ENCODE results near the gene ASB6. TPM values are rescaled to one million over a fixed set of nuclear protein-coding genes. Genes with fewer than 3 reads are reported as not detected.

Gene ASB6
- total RNA-seq, 1 experiment from 2014 or later, result 20.0 TPM

DNA sequence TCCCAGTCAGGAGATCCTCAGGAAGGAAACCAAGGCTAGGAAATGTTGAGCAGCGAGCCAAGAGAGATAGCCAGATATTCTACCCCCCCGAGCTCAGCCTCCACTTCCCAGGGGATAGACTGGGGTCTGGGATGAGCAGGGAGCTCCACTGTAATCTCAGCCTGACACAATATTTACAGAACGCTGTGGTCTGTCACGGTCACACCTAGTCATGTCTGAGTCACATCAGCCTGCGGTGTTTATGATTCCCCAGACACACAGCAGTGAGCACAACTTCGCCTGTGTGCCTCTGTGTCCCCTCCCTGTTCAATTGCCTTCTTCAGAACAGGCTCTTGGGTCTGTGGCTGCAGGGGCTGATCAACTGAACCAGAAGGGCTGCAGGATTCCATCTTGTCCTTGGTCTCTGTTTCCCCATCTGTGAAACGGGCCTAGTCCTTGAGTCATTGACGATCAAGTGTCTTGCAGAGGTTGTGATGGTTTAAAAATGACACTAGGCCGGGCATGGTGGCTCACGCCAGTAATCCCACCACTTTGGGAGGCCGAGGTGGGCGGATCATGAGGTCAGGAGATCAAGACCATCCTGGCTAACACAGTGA is 14.9 kb upstream of the ASB6 start:
- Mint-ChIP-seq H3K27me3 (ENCODE audit: low read depth) (peaks cover 6% of the 10 kb centered on the region), H3K36me3 (no peaks in the 10 kb centered on the region), H3K4me3 (no peak overlapping the region), H3K4me1 (no peaks in the 10 kb centered on the region), H3K9me3 (no peaks in the 10 kb centered on the region), H3K27ac (no peak overlapping the region)
- POLR2A ChIA-PET, result no interaction called here
- TF ChIP-seq SMAD4 (CRISPR knock-in tag; IDR thresholded peaks at IDR 0.05) (no peak), ZNF138 (CRISPR knock-in tag; conservative IDR thresholded peaks at IDR 0.05) (no peak), FOXJ3 (CRISPR knock-in tag; IDR thresholded peaks at IDR 0.05; ENCODE audit: borderline replicate concordance) (no peak), ZNF317 (CRISPR knock-in tag; IDR thresholded peaks at IDR 0.05; ENCODE audit: borderline replicate concordance, low read depth) (no peak), GABPB1 (CRISPR knock-in tag; IDR thresholded peaks at IDR 0.05) (no peak), MYBL2 (CRISPR knock-in tag; IDR thresholded peaks at IDR 0.05) (no peak), ELF4 (CRISPR knock-in tag; IDR thresholded peaks at IDR 0.05; ENCODE audit: low read depth) (no peak), SMAD3 (CRISPR knock-in tag; IDR thresholded peaks at IDR 0.05; ENCODE audit: borderline replicate concordance) (no peak)
- TF ChIP-seq, protein P1, sequence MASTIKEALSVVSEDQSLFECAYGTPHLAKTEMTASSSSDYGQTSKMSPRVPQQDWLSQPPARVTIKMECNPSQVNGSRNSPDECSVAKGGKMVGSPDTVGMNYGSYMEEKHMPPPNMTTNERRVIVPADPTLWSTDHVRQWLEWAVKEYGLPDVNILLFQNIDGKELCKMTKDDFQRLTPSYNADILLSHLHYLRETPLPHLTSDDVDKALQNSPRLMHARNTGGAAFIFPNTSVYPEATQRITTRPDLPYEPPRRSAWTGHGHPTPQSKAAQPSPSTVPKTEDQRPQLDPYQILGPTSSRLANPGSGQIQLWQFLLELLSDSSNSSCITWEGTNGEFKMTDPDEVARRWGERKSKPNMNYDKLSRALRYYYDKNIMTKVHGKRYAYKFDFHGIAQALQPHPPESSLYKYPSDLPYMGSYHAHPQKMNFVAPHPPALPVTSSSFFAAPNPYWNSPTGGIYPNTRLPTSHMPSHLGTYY (CRISPR knock-in tag; IDR thresholded peaks at IDR 0.05), result no peak
- TF ChIP-seq, protein P2, sequence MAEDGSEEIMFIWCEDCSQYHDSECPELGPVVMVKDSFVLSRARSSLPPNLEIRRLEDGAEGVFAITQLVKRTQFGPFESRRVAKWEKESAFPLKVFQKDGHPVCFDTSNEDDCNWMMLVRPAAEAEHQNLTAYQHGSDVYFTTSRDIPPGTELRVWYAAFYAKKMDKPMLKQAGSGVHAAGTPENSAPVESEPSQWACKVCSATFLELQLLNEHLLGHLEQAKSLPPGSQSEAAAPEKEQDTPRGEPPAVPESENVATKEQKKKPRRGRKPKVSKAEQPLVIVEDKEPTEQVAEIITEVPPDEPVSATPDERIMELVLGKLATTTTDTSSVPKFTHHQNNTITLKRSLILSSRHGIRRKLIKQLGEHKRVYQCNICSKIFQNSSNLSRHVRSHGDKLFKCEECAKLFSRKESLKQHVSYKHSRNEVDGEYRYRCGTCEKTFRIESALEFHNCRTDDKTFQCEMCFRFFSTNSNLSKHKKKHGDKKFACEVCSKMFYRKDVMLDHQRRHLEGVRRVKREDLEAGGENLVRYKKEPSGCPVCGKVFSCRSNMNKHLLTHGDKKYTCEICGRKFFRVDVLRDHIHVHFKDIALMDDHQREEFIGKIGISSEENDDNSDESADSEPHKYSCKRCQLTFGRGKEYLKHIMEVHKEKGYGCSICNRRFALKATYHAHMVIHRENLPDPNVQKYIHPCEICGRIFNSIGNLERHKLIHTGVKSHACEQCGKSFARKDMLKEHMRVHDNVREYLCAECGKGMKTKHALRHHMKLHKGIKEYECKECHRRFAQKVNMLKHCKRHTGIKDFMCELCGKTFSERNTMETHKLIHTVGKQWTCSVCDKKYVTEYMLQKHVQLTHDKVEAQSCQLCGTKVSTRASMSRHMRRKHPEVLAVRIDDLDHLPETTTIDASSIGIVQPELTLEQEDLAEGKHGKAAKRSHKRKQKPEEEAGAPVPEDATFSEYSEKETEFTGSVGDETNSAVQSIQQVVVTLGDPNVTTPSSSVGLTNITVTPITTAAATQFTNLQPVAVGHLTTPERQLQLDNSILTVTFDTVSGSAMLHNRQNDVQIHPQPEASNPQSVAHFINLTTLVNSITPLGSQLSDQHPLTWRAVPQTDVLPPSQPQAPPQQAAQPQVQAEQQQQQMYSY (CRISPR knock-in tag; IDR thresholded peaks at IDR 0.05), result no peak
- TF ChIP-seq, protein P3, sequence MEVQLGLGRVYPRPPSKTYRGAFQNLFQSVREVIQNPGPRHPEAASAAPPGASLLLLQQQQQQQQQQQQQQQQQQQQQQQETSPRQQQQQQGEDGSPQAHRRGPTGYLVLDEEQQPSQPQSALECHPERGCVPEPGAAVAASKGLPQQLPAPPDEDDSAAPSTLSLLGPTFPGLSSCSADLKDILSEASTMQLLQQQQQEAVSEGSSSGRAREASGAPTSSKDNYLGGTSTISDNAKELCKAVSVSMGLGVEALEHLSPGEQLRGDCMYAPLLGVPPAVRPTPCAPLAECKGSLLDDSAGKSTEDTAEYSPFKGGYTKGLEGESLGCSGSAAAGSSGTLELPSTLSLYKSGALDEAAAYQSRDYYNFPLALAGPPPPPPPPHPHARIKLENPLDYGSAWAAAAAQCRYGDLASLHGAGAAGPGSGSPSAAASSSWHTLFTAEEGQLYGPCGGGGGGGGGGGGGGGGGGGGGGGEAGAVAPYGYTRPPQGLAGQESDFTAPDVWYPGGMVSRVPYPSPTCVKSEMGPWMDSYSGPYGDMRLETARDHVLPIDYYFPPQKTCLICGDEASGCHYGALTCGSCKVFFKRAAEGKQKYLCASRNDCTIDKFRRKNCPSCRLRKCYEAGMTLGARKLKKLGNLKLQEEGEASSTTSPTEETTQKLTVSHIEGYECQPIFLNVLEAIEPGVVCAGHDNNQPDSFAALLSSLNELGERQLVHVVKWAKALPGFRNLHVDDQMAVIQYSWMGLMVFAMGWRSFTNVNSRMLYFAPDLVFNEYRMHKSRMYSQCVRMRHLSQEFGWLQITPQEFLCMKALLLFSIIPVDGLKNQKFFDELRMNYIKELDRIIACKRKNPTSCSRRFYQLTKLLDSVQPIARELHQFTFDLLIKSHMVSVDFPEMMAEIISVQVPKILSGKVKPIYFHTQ (CRISPR knock-in tag; IDR thresholded peaks at IDR 0.05), result no peak
- TF ChIP-seq, protein P4, sequence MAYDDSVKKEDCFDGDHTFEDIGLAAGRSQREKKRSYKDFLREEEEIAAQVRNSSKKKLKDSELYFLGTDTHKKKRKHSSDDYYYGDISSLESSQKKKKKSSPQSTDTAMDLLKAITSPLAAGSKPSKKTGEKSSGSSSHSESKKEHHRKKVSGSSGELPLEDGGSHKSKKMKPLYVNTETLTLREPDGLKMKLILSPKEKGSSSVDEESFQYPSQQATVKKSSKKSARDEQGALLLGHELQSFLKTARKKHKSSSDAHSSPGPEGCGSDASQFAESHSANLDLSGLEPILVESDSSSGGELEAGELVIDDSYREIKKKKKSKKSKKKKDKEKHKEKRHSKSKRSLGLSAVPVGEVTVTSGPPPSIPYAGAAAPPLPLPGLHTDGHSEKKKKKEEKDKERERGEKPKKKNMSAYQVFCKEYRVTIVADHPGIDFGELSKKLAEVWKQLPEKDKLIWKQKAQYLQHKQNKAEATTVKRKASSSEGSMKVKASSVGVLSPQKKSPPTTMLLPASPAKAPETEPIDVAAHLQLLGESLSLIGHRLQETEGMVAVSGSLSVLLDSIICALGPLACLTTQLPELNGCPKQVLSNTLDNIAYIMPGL (CRISPR knock-in tag; IDR thresholded peaks at IDR 0.05), result no peak
- TF ChIP-seq, protein P5, sequence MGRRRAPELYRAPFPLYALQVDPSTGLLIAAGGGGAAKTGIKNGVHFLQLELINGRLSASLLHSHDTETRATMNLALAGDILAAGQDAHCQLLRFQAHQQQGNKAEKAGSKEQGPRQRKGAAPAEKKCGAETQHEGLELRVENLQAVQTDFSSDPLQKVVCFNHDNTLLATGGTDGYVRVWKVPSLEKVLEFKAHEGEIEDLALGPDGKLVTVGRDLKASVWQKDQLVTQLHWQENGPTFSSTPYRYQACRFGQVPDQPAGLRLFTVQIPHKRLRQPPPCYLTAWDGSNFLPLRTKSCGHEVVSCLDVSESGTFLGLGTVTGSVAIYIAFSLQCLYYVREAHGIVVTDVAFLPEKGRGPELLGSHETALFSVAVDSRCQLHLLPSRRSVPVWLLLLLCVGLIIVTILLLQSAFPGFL (CRISPR knock-in tag; IDR thresholded peaks at IDR 0.05; ENCODE audit: borderline replicate concordance), result no peak
- TF ChIP-seq, protein P6, sequence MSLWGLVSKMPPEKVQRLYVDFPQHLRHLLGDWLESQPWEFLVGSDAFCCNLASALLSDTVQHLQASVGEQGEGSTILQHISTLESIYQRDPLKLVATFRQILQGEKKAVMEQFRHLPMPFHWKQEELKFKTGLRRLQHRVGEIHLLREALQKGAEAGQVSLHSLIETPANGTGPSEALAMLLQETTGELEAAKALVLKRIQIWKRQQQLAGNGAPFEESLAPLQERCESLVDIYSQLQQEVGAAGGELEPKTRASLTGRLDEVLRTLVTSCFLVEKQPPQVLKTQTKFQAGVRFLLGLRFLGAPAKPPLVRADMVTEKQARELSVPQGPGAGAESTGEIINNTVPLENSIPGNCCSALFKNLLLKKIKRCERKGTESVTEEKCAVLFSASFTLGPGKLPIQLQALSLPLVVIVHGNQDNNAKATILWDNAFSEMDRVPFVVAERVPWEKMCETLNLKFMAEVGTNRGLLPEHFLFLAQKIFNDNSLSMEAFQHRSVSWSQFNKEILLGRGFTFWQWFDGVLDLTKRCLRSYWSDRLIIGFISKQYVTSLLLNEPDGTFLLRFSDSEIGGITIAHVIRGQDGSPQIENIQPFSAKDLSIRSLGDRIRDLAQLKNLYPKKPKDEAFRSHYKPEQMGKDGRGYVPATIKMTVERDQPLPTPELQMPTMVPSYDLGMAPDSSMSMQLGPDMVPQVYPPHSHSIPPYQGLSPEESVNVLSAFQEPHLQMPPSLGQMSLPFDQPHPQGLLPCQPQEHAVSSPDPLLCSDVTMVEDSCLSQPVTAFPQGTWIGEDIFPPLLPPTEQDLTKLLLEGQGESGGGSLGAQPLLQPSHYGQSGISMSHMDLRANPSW (CRISPR knock-in tag; conservative IDR thresholded peaks at IDR 0.05; ENCODE audit: low read depth), result no peak
- no peak for DNase-seq (ENCODE audit: low spot score)
- no peak for ATAC-seq
- CTCF ChIA-PET, result interaction anchor here (1.0 to 2.4 kb wide), 4 partner anchors 15 to 85 kb away, joined by 3 to 10 read pairs (median 4); partner anchors contain the start of gene ASB6
